ENCODE data around the gene SCUBE1.

Gene SCUBE1

DNA sequence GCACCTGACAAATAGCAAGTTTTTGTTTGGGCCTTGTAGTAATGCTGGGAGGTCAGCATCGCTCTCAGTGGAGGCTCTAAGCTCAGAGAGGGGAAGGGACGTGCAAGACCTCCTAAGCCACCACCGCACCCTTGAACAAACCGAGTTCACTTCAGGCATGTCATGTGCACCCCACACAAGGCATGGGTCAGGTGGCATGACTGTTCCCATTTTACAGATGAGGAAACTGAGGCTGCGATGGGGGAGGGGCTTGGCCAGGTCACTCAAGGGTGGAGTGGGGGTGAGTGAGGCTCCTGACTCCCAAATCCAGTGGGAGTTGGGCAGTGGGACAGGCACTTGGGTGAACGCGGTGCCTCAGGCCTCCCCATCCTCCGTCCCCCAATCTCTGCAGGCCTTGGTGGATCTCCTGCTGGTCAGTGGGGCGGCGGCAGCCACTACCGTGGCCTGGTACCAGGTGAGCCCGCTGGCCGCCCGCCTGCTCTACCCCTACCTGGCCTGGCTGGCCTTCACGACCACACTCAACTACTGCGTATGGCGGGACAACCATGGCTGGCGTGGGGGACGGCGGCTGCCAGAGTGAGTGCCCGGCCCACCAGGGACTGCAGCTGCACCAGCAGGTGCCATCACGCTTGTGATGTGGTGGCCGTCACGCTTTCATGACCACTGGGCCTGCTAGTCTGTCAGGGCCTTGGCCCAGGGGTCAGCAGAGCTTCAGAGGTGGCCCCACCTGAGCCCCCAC is 180.6 kb downstream of the SCUBE1 start:
- peaks cover 5% of the 10 kb centered on the region for H3K36me3 ChIP-seq (ENCODE audit: control insufficient read depth, insufficient read depth, low read length)
- no peak overlapping the region for H3K9ac ChIP-seq (ENCODE audit: low read length)
- H3K27ac ChIP-seq (ENCODE audit: low read depth, low read length), result no peak overlapping the region
- no peak overlapping the region for H3K4me3 ChIP-seq (ENCODE audit: low read depth, low read length)
- H3K27me3 ChIP-seq (ENCODE audit: control insufficient read depth, insufficient read depth, low read length), result no peaks in the 10 kb centered on the region
- H3K9me3 ChIP-seq (ENCODE audit: control insufficient read depth, insufficient read depth, low read depth, low read length), result no peaks in the 10 kb centered on the region
- no peaks in the 10 kb centered on the region for H3K4me1 ChIP-seq (ENCODE audit: control insufficient read depth, insufficient read depth, low read length)

DNA sequence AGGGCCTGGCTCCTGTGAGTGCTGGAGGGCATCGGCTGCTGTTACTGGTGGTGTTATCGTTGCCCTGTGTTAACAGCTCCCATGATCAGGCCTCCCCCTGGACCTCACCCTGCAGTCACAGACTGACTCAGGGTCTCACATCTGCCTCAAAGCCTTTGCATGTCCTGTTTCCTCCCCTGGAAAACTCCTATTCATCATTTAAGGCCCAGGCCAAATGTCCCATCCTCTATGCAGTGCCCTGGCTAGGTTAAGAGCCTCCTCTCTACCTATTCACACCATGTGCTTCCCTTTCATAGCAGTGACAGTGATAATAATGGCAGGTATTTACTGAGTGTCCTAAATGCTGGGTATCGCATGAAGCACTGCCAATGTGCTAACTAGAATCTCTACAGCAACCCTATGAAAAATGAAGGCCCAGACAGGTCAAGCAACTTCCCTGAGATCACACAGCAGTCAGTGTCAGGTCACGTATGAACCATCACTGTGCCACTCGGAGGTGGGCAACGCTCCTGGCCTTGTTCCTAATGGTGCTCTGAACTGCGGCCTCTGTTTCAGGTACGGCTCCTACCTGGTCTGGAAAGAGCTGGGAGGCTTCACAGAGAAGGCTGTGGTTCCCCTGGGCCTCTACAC is 182.6 kb downstream of the SCUBE1 start:
- Histone ChIP-seq H3K4me3 (ENCODE audit: low read depth, low read length) (no peak overlapping the region), H3K36me3 (ENCODE audit: control insufficient read depth, insufficient read depth, low read length) (no peaks in the 10 kb centered on the region), H3K4me1 (ENCODE audit: control insufficient read depth, insufficient read depth, low read length) (no peaks in the 10 kb centered on the region; the same call in 1 of the 2 replicates), H3K27ac (ENCODE audit: low read depth, low read length) (no peak overlapping the region), H3K27me3 (ENCODE audit: control insufficient read depth, insufficient read depth, low read length) (no peaks in the 10 kb centered on the region), H3K9me3 (ENCODE audit: control insufficient read depth, insufficient read depth, low read depth, low read length) (no peaks in the 10 kb centered on the region), H3K9ac (ENCODE audit: low read length) (no peak overlapping the region)

DNA sequence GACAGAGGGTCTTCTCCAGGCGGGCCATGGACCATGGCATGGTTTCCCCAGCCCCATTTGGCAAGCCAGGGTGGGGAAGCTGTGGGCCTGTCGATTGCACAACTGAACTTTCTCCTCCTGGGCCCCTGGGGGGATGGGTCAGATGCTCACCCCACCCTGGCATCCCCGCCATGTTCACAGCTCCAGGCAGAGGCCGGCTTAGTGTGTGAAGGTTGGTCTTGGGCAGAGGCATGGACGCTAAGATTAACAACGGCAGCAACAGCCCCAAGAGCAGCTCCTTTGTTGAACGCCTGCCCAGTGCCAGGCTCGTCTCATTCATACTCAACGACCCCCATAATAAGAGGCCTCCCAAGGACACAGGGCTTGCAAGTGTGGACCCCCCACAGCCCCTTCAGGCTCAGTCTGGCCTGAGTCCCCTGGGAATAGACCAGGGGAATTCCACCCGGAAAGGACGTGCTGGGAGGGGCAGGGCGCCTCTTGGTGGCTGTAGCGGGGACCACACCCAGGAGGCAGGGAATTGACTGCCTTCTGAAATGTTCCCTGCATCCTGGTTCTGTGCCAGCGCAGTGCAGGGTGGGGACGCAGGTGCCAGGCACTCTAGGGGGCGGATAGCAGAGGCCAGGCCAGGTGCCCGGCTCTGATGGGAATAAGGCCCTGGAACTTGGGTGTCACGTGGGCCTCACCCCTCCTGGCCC is 183.5 kb downstream of the SCUBE1 start:
- Histone ChIP-seq H3K9ac (ENCODE audit: low read length) (no peak overlapping the region), H3K27me3 (ENCODE audit: control insufficient read depth, insufficient read depth, low read length) (no peaks in the 10 kb centered on the region), H3K9me3 (ENCODE audit: control insufficient read depth, insufficient read depth, low read depth, low read length) (no peaks in the 10 kb centered on the region), H3K4me1 (ENCODE audit: control insufficient read depth, insufficient read depth, low read length) (no peaks in the 10 kb centered on the region; the same call in 1 of the 2 replicates), H3K4me3 (ENCODE audit: low read depth, low read length) (no peak overlapping the region), H3K36me3 (ENCODE audit: control insufficient read depth, insufficient read depth, low read length) (no peaks in the 10 kb centered on the region), H3K27ac (ENCODE audit: low read depth, low read length) (no peak overlapping the region)

DNA sequence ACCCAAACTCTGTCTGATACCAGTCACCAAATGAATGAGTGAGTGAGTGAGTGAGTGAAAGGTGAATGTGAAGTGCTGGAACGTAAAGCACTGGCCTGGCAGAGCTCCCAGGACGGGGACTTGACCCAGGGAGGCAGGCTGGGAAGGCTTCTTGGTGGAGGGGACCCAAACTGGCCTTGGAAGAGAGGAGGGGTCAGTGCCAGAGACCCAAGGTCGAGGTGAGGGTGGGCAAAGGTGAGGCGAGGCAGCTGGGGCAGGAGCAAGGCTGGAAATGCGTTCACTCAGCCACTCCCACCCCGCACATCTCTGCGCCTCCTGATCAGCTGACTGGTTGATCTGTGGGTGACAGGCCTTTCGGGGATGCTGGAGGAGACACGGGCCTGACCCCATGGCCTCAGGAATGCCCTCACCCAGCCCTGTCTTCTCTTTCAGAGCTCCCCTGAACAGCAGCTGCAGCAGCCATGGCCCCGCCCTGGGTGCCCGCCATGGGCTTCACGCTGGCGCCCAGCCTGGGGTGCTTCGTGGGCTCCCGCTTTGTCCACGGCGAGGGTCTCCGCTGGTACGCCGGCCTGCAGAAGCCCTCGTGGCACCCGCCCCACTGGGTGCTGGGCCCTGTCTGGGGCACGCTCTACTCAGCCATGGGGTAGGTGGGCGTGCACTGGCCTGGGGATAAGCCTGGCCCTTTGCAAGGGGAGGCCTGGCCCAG is 184.2 kb downstream of the SCUBE1 start:
- Histone ChIP-seq H3K36me3 (ENCODE audit: control insufficient read depth, insufficient read depth, low read length) (no peaks in the 10 kb centered on the region), H3K4me3 (ENCODE audit: low read depth, low read length) (no peak overlapping the region), H3K27ac (ENCODE audit: low read depth, low read length) (no peak overlapping the region), H3K4me1 (ENCODE audit: control insufficient read depth, insufficient read depth, low read length) (no peaks in the 10 kb centered on the region; the same call in 1 of the 2 replicates), H3K9me3 (ENCODE audit: control insufficient read depth, insufficient read depth, low read depth, low read length) (no peaks in the 10 kb centered on the region), H3K27me3 (ENCODE audit: control insufficient read depth, insufficient read depth, low read length) (no peaks in the 10 kb centered on the region), H3K9ac (ENCODE audit: low read length) (no peak overlapping the region)

DNA sequence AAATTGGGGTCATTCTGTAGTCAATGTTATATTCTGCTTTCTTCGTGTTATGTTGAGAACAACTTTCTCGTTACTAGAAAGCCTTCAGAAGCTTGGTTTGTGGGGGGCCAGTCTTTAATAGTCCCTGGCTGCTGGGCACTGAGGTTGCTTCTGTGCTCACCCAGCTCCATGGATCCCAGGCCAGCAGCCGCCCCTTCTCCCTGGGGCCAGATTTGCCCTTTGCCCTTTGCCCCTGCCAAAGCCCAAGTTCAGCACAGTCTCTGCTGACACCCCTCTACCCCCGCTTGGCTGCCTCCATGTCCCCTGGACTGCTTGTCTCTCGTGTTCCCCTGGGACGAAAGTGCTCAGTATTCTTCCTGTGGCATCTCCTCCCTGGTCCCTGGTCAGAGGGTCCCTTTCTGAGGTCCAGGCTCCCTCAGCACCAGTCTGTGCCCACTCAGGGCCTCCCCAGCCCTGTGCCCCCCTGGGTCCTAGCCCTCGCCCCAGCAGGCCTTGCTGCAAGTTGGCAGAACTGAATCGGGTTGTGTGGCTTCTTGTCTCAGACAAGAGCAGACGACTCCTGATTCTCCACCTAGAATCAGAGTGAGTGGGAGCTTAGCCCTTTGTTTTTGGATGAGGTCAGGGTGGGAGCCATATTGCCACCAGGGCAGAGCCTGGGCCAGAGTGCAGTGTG is 185.2 kb downstream of the SCUBE1 start:
- no peak overlapping the region for H3K27ac ChIP-seq (ENCODE audit: low read depth, low read length)
- H3K9ac ChIP-seq (ENCODE audit: low read length), result no peak overlapping the region
- no peak overlapping the region for H3K4me3 ChIP-seq (ENCODE audit: low read depth, low read length)
- H3K27me3 ChIP-seq (ENCODE audit: control insufficient read depth, insufficient read depth, low read length), result no peaks in the 10 kb centered on the region
- no peaks in the 10 kb centered on the region for H3K36me3 ChIP-seq (ENCODE audit: control insufficient read depth, insufficient read depth, low read length)
- no peaks in the 10 kb centered on the region for H3K9me3 ChIP-seq (ENCODE audit: control insufficient read depth, insufficient read depth, low read depth, low read length)
- H3K4me1 ChIP-seq (ENCODE audit: control insufficient read depth, insufficient read depth, low read length), result no peaks in the 10 kb centered on the region; the same call in 1 of the 2 replicates

DNA sequence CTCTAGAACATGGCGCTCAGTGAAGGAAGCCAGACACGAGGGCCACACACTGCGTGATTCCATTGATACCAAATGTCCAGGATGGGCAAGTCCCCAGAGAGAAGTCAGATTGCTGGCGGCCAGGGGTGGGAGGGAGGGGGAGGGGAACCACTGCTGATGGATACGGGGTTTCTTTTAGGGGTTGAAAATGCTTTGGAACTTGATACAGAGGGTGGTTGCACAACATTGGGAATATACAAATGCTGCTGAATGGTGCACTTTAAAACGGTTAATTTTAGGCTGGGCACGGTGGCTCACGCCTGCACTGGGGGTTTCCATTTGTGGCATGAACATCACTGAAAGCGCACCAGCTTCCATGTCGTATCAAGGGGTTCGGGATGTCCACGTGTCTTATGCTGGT is 186.8 kb downstream of the SCUBE1 start:
- no peaks in the 10 kb centered on the region for H3K36me3 ChIP-seq (ENCODE audit: control insufficient read depth, insufficient read depth, low read length)
- no peak overlapping the region for H3K9ac ChIP-seq (ENCODE audit: low read length)

DNA sequence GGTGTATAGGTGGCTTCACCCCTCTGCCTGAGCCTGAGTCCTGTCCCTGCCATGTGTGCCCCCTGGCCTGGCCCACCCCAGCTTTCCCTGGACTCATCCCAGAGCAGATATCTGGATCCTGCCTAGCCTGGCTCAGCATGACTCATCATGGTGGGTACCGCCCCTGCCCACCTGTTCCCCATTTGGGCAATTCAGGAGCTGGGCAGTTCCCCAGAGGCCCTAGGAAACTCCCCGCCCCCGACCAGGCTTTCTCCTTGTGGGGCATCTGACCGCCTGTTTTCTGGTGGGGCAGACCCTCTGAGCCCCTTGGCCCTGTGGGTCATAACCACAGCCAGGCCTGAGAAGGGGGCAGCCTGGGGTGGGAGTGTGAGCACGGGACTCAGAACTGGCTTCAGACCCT is 187.4 kb downstream of the SCUBE1 start:
- H3K4me3 ChIP-seq (ENCODE audit: low read depth, low read length), result no peak overlapping the region
- no peaks in the 10 kb centered on the region for H3K9me3 ChIP-seq (ENCODE audit: control insufficient read depth, insufficient read depth, low read depth, low read length)
- no peaks in the 10 kb centered on the region for H3K36me3 ChIP-seq (ENCODE audit: control insufficient read depth, insufficient read depth, low read length)
- H3K27me3 ChIP-seq (ENCODE audit: control insufficient read depth, insufficient read depth, low read length), result peaks cover 17% of the 10 kb centered on the region
- peaks cover 11% of the 10 kb centered on the region for H3K4me1 ChIP-seq (ENCODE audit: control insufficient read depth, insufficient read depth, low read length)
- no peak overlapping the region for H3K27ac ChIP-seq (ENCODE audit: low read depth, low read length)
- H3K9ac ChIP-seq (ENCODE audit: low read length), result no peak overlapping the region

More for the DNA sequence above, 186.8 kb downstream of the SCUBE1 start:
- H3K4me3 ChIP-seq (ENCODE audit: low read depth, low read length), result no peak overlapping the region
- peaks cover 14% of the 10 kb centered on the region for H3K27me3 ChIP-seq (ENCODE audit: control insufficient read depth, insufficient read depth, low read length)
- no peak overlapping the region for H3K27ac ChIP-seq (ENCODE audit: low read depth, low read length)
- no peaks in the 10 kb centered on the region for H3K9me3 ChIP-seq (ENCODE audit: control insufficient read depth, insufficient read depth, low read depth, low read length)
- peaks cover 11% of the 10 kb centered on the region for H3K4me1 ChIP-seq (ENCODE audit: control insufficient read depth, insufficient read depth, low read length)

DNA sequence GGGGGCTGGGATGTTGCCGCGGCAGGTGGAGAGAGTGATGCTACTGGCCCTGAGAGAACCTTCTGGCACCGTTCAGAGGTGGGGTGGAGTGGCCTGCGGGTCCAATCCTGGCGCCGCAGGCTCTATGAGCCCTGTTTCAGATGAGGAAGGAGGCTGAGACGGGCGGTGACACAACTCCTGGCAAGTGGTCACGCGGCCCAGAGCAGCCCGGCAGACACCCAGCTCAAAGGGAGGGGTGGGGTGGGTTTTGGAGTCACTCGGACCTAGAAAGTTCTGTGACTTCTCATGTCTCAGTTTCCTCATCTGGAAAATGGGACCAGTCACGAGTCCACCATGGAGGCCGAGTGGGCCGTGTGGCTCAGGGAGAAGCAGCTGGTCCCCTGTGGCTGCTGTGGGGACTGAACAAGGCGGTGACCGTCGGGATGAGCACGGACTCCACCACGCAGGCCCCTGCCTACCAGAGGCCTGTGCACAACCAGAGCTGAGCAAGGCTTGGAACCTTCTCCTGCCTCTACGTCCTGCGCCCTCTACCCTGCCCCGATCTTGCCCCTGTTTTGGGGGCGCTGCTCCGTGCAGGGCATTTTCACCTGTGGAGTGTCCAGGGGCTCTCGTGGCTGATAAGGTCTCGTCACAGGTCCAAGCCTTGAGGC is 188.2 kb downstream of the SCUBE1 start:
- Histone ChIP-seq H3K9ac (ENCODE audit: low read length) (no peak overlapping the region), H3K4me1 (ENCODE audit: control insufficient read depth, insufficient read depth, low read length) (peaks cover 11% of the 10 kb centered on the region)

DNA sequence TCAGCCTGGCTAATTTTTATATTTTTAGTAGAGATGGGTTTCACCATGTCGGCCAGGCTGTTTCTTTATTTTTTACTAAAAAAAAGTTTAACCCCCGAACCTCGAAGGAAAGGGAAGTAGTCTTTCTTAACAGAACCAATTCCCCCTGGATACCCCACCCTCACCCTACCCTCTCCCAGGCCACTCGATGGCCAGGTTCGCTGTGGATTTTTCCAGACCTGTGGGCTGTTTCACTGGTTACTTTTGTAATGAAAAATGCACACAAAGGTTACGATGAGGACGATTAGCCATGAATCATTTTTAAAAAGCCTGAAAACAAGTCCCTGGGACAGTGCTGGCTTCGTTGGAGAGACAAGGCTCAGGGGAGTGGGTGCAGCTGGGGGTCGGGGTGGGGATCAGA is 189.3 kb downstream of the SCUBE1 start:
- Histone ChIP-seq H3K27ac (ENCODE audit: low read depth, low read length) (no peak overlapping the region), H3K9ac (ENCODE audit: low read length) (no peak overlapping the region), H3K36me3 (ENCODE audit: control insufficient read depth, insufficient read depth, low read length) (no peaks in the 10 kb centered on the region), H3K4me3 (ENCODE audit: low read depth, low read length) (no peak overlapping the region), H3K4me1 (ENCODE audit: control insufficient read depth, insufficient read depth, low read length) (peaks cover 11% of the 10 kb centered on the region), H3K9me3 (ENCODE audit: control insufficient read depth, insufficient read depth, low read depth, low read length) (no peaks in the 10 kb centered on the region), H3K27me3 (ENCODE audit: control insufficient read depth, insufficient read depth, low read length) (peaks cover 22% of the 10 kb centered on the region)

More for the DNA sequence above, 188.2 kb downstream of the SCUBE1 start:
- peaks cover 22% of the 10 kb centered on the region for H3K27me3 ChIP-seq (ENCODE audit: control insufficient read depth, insufficient read depth, low read length)
- H3K4me3 ChIP-seq (ENCODE audit: low read depth, low read length), result no peak overlapping the region
- no peaks in the 10 kb centered on the region for H3K36me3 ChIP-seq (ENCODE audit: control insufficient read depth, insufficient read depth, low read length)
- H3K9me3 ChIP-seq (ENCODE audit: control insufficient read depth, insufficient read depth, low read depth, low read length), result no peaks in the 10 kb centered on the region
- H3K27ac ChIP-seq (ENCODE audit: low read depth, low read length), result no peak overlapping the region

DNA sequence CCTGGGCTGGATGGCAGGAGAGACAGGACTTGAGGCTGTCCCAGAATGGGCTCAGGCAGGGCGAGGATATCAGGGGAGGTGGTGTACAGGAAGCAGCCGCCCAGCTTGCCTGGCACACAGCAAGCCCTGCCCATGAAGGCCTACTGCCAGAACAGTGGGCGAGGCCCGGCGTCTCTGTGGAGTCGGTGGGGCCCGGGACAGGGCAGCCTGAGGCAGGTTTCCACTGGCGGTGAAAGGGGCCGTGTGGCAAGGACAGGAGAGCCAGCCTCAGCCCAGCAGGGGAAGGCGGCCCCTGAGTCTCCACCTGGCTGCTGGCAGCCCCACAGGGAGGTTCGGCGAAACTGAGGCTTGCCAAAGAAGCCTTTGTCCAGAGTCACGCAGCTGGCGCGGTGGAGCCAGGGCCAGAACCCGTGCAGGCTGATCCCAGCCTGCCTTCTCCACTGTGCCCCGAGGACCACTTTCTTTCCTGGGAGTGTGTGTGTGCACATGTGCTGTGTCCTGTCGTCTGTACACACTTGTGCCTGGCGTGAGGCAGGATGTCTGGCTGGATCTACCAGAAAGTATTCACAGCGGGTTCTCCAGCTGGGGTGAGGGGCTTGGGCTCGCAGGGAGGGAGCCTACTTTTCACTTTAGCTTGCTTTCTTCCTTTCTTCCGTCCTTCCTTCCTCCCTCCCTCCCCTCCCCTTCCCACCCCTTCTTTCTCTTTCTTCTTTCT is 190.7 kb downstream of the SCUBE1 start:
- Histone ChIP-seq H3K9me3 (ENCODE audit: control insufficient read depth, insufficient read depth, low read depth, low read length) (no peaks in the 10 kb centered on the region), H3K36me3 (ENCODE audit: control insufficient read depth, insufficient read depth, low read length) (no peaks in the 10 kb centered on the region), H3K9ac (ENCODE audit: low read length) (peak overlapping the region; percentile 36), H3K27me3 (ENCODE audit: control insufficient read depth, insufficient read depth, low read length) (peaks cover 22% of the 10 kb centered on the region), H3K27ac (ENCODE audit: low read depth, low read length) (no peak overlapping the region), H3K4me1 (ENCODE audit: control insufficient read depth, insufficient read depth, low read length) (peaks cover 11% of the 10 kb centered on the region), H3K4me3 (ENCODE audit: low read depth, low read length) (peak overlapping the region; percentile 53)
